ENCODE results near the gene SH3GL2.

Gene SH3GL2

GRCh38 chr9:17829812-17830385, 251.0 kb downstream of the SH3GL2 start:
- Histone ChIP-seq H3K27me3 (ENCODE audit: control insufficient read depth, low read length) (no peaks in the 10 kb centered on the region), H3K27ac (ENCODE audit: low read depth, low read length) (no peak overlapping the region), H3K36me3 (ENCODE audit: control insufficient read depth, low read length) (no peaks in the 10 kb centered on the region), H3K4me1 (ENCODE audit: control insufficient read depth, low read length) (no peaks in the 10 kb centered on the region), H3K9me2 (replicated peaks; ENCODE audit: control insufficient read depth, low read length) (no peaks in the 10 kb centered on the region), H3K79me2 (ENCODE audit: control insufficient read depth, low read length) (no peaks in the 10 kb centered on the region), H3K4me2 (ENCODE audit: low read length) (no peak overlapping the region), H3F3A (ENCODE audit: control insufficient read depth, insufficient read depth) (no peaks in the 10 kb centered on the region), H4K20me1 (ENCODE audit: control insufficient read depth, insufficient read depth, low read depth, low read length) (no peaks in the 10 kb centered on the region), H3K9me3 (ENCODE audit: control insufficient read depth, insufficient read depth, low read length) (no peaks in the 10 kb centered on the region), H3K4me3 (ENCODE audit: low read length) (no peak overlapping the region)
- TF ChIP-seq, protein P1, sequence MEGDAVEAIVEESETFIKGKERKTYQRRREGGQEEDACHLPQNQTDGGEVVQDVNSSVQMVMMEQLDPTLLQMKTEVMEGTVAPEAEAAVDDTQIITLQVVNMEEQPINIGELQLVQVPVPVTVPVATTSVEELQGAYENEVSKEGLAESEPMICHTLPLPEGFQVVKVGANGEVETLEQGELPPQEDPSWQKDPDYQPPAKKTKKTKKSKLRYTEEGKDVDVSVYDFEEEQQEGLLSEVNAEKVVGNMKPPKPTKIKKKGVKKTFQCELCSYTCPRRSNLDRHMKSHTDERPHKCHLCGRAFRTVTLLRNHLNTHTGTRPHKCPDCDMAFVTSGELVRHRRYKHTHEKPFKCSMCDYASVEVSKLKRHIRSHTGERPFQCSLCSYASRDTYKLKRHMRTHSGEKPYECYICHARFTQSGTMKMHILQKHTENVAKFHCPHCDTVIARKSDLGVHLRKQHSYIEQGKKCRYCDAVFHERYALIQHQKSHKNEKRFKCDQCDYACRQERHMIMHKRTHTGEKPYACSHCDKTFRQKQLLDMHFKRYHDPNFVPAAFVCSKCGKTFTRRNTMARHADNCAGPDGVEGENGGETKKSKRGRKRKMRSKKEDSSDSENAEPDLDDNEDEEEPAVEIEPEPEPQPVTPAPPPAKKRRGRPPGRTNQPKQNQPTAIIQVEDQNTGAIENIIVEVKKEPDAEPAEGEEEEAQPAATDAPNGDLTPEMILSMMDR (IDR thresholded peaks at IDR 0.05; ENCODE audit: low read depth, low read length, poor library complexity, severe bottlenecking), result no peak
- no peak for TF ChIP-seq EZH2phosphoT487 (IDR thresholded peaks at IDR 0.05; ENCODE audit: borderline replicate concordance, low read length)

DNA sequence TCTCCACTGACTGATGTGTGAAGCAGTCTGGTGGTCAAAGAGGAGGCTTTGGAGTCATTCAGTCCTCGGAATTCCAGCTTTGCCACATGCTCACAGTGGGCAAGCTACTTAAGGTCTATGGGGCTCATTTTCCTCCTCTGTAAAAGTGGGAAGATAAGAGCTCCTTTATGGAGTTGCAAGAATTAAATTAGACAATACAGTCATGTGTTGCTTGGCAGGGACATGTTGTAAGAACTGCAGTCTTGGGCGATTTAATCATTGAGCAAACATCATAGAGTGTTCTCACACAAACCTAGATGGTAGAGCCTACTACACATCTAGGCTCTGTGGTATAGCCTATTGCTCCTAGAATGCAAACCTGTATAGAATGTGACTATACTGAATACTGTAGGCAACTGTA, 253.9 kb downstream of the SH3GL2 start:
- Histone ChIP-seq H3K4me3 (ENCODE audit: low read length) (no peak overlapping the region), H3K9me3 (ENCODE audit: control insufficient read depth, insufficient read depth, low read length) (no peaks in the 10 kb centered on the region), H4K20me1 (ENCODE audit: control insufficient read depth, insufficient read depth, low read depth, low read length) (no peaks in the 10 kb centered on the region), H3F3A (ENCODE audit: control insufficient read depth, insufficient read depth) (no peaks in the 10 kb centered on the region), H3K9me2 (replicated peaks; ENCODE audit: control insufficient read depth, low read length) (no peaks in the 10 kb centered on the region), H3K36me3 (ENCODE audit: control insufficient read depth, low read length) (no peaks in the 10 kb centered on the region), H3K27me3 (ENCODE audit: control insufficient read depth, low read length) (no peaks in the 10 kb centered on the region), H3K4me1 (ENCODE audit: control insufficient read depth, low read length) (no peaks in the 10 kb centered on the region), H3K27ac (ENCODE audit: low read depth, low read length) (no peak overlapping the region), H3K79me2 (ENCODE audit: control insufficient read depth, low read length) (no peaks in the 10 kb centered on the region), H3K4me2 (ENCODE audit: low read length) (no peak overlapping the region)
- TF ChIP-seq, protein P1 (IDR thresholded peaks at IDR 0.05; ENCODE audit: low read depth, low read length, poor library complexity, severe bottlenecking), result no peak
- no peak for TF ChIP-seq EZH2phosphoT487 (IDR thresholded peaks at IDR 0.05; ENCODE audit: borderline replicate concordance, low read length)

DNA sequence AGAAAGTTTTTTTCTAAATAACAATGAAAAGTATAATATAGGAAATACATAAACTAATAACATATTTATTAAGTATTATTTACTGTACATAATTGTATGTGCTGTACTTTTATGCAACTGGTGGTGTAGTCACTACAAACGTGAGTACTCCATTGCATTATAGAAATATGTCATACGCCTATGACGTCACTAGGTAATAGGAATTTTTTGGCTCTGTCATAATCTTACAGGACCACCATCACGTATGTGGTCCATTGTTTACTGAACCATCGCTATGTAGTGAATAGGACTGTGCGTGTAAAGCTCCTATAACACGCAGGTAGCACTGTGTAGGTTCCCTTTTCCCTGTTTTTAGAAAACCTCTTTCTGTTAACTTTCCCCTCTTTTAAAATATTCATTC, 255.0 kb downstream of the SH3GL2 start:
- no peaks in the 10 kb centered on the region for H4K20me1 ChIP-seq (ENCODE audit: control insufficient read depth, insufficient read depth, low read depth, low read length)
- H3K4me3 ChIP-seq (ENCODE audit: low read length), result no peak overlapping the region
- H3K36me3 ChIP-seq (ENCODE audit: control insufficient read depth, low read length), result no peaks in the 10 kb centered on the region
- H3K9me2 ChIP-seq (replicated peaks; ENCODE audit: control insufficient read depth, low read length), result no peaks in the 10 kb centered on the region
- H3K79me2 ChIP-seq (ENCODE audit: control insufficient read depth, low read length), result no peaks in the 10 kb centered on the region
- H3F3A ChIP-seq (ENCODE audit: control insufficient read depth, insufficient read depth), result no peaks in the 10 kb centered on the region
- no peaks in the 10 kb centered on the region for H3K27me3 ChIP-seq (ENCODE audit: control insufficient read depth, low read length)
- no peak overlapping the region for H3K4me2 ChIP-seq (ENCODE audit: low read length)
- no peak overlapping the region for H3K27ac ChIP-seq (ENCODE audit: low read depth, low read length)
- H3K9me3 ChIP-seq (ENCODE audit: control insufficient read depth, insufficient read depth, low read length), result no peaks in the 10 kb centered on the region
- no peak for TF ChIP-seq EZH2phosphoT487 (IDR thresholded peaks at IDR 0.05; ENCODE audit: borderline replicate concordance, low read length)
- TF ChIP-seq, protein P1 (IDR thresholded peaks at IDR 0.05; ENCODE audit: low read depth, low read length, poor library complexity, severe bottlenecking), result no peak
- no peaks in the 10 kb centered on the region for H3K4me1 ChIP-seq (ENCODE audit: control insufficient read depth, low read length)
